GM18508 (cell line): Measurements from ENCODE around the gene UCN.
A peak's percentile ranks its signal among the peaks of the same experiment; 100 is the strongest.
"Not testable (repeated sequence)": the region's sequence is repeated elsewhere in the genome, so short reads cannot be mapped to it uniquely, and the experiment has no call there.

Source experiments
- ATAC-seq: cut with Tn5 transposase; IDR thresholded peaks from one replicate; pipeline ENCODE4 v1.9.1; 2021; ENCODE audit warnings: moderate number of reproducible peaks; ENCODE audit not compliant: insufficient read depth, unreplicated experiment

Gene UCN

GRCh38 chr2:27308359-27308881 is at the start of gene UCN:
UCN (minus strand) TSS chr2:27308445; CDS start chr2:27307895, 550 bp downstream.
- no peak for ATAC-seq

GRCh38 chr2:27356382-27357181 is 48.3 kb upstream of the UCN start, which contains the start of gene GTF3C2:
GTF3C2 (minus strand) TSS chr2:27356764; CDS start chr2:27343554, 13,210 bp downstream.
- peak; percentile 55 for ATAC-seq

GRCh38 chr2:27356056-27356381 is 47.8 kb upstream of the UCN start:
- peak; percentile 11 for ATAC-seq

- ATAC-seq = no peak
These were observed 46.3 kb upstream of the UCN start for GRCh38 chr2:27354597-27354927.

- no peak for ATAC-seq
These were observed 45.7 kb upstream of the UCN start for GRCh38 chr2:27353762-27354596.

GRCh38 chr2:27353386-27353761 is 45.1 kb upstream of the UCN start:
- ATAC-seq = not testable (repeated sequence)

- no peak for ATAC-seq
These were observed 43.8 kb upstream of the UCN start for GRCh38 chr2:27351802-27352598.

GRCh38 chr2:27350106-27350693 is 42.0 kb upstream of the UCN start:
- no peak for ATAC-seq

GRCh38 chr2:27347641-27348040 is 39.4 kb upstream of the UCN start:
- no peak for ATAC-seq

GRCh38 chr2:27336173-27336572 is 27.9 kb upstream of the UCN start:
- ATAC-seq = no peak

GRCh38 chr2:27335311-27335710 is 27.1 kb upstream of the UCN start:
- no peak for ATAC-seq

GRCh38 chr2:27324720-27325119 is 16.5 kb upstream of the UCN start:
- ATAC-seq = no peak

- ATAC-seq = no peak
These were observed 15.5 kb upstream of the UCN start for GRCh38 chr2:27323596-27324285.

GRCh38 chr2:27322766-27323595 is 14.7 kb upstream of the UCN start, which contains the start of gene MPV17:
MPV17 (minus strand) TSS chr2:27323097; CDS start chr2:27322517, 580 bp downstream.
- no peak for ATAC-seq

GRCh38 chr2:27322301-27322765 is 14.1 kb upstream of the UCN start:
- ATAC-seq = no peak

GRCh38 chr2:27320958-27321543 is 12.8 kb upstream of the UCN start:
- ATAC-seq = no peak

GRCh38 chr2:27319839-27320238 is 11.6 kb upstream of the UCN start:
- not testable (repeated sequence) for ATAC-seq
